ENCODE results near the gene LDLRAD4. TPM values are rescaled to one million over a fixed set of nuclear protein-coding genes. Genes with fewer than 3 reads are reported as not detected.
"Not testable (repeated sequence)": the region's sequence is repeated elsewhere in the genome, so short reads cannot be mapped to it uniquely, and the experiment has no call there.

Gene LDLRAD4
- total RNA-seq, 1 donor from 2014 or later = 20.4 TPM

GRCh38 chr18:13660510-13660909, 441.9 kb downstream of the LDLRAD4 start:
- Mint-ChIP-seq H3K9me3 (ENCODE audit: unreplicated experiment) (no peaks in the 10 kb centered on the region), H3K4me3 (ENCODE audit: unreplicated experiment) (no peak overlapping the region), H3K27ac (ENCODE audit: unreplicated experiment) (no peak overlapping the region), H3K27me3 (ENCODE audit: unreplicated experiment) (no peaks in the 10 kb centered on the region), H3K4me1 (ENCODE audit: unreplicated experiment) (peaks cover 3% of the 10 kb centered on the region), H3K36me3 (ENCODE audit: unreplicated experiment) (peaks cover 10% of the 10 kb centered on the region)
- DNase-seq (ENCODE audit: extremely low spot score, unreplicated experiment) = no peak
- TF ChIP-seq CTCF (IDR thresholded peaks at IDR 0.05) = no peak

- Mint-ChIP-seq H3K36me3 (ENCODE audit: unreplicated experiment) (peaks cover 11% of the 10 kb centered on the region), H3K27ac (ENCODE audit: unreplicated experiment) (no peak overlapping the region), H3K9me3 (ENCODE audit: unreplicated experiment) (no peaks in the 10 kb centered on the region), H3K4me3 (ENCODE audit: unreplicated experiment) (no peak overlapping the region), H3K4me1 (ENCODE audit: unreplicated experiment) (peaks cover 3% of the 10 kb centered on the region), H3K27me3 (ENCODE audit: unreplicated experiment) (no peaks in the 10 kb centered on the region)
- TF ChIP-seq CTCF (IDR thresholded peaks at IDR 0.05) = no peak
- no peak for DNase-seq (ENCODE audit: extremely low spot score, unreplicated experiment)
Measured at GRCh38 chr18:13661051-13661778, 442.7 kb downstream of the LDLRAD4 start.

- Mint-ChIP-seq H3K9me3 (ENCODE audit: unreplicated experiment) (no peaks in the 10 kb centered on the region), H3K4me1 (ENCODE audit: unreplicated experiment) (peaks cover 3% of the 10 kb centered on the region), H3K36me3 (ENCODE audit: unreplicated experiment) (peaks cover 14% of the 10 kb centered on the region), H3K4me3 (ENCODE audit: unreplicated experiment) (no peak overlapping the region), H3K27me3 (ENCODE audit: unreplicated experiment) (no peaks in the 10 kb centered on the region), H3K27ac (ENCODE audit: unreplicated experiment) (no peak overlapping the region)
- no peak for DNase-seq (ENCODE audit: extremely low spot score, unreplicated experiment)
- no peak for TF ChIP-seq CTCF (IDR thresholded peaks at IDR 0.05)
Measured at GRCh38 chr18:13661779-13662256, 443.3 kb downstream of the LDLRAD4 start.

- H3K36me3 Mint-ChIP-seq (ENCODE audit: unreplicated experiment) = peaks cover 23% of the 10 kb centered on the region
- no peaks in the 10 kb centered on the region for H3K27me3 Mint-ChIP-seq (ENCODE audit: unreplicated experiment)
- peaks cover 10% of the 10 kb centered on the region for H3K9me3 Mint-ChIP-seq (ENCODE audit: unreplicated experiment)
- peak overlapping the region; percentile 78 for H3K27ac Mint-ChIP-seq (ENCODE audit: unreplicated experiment)
- peaks cover 7% of the 10 kb centered on the region for H3K4me1 Mint-ChIP-seq (ENCODE audit: unreplicated experiment)
- no peak overlapping the region for H3K4me3 Mint-ChIP-seq (ENCODE audit: unreplicated experiment)
- TF ChIP-seq CTCF (IDR thresholded peaks at IDR 0.05) = no peak
- no peak for DNase-seq (ENCODE audit: extremely low spot score, unreplicated experiment)
Measured at GRCh38 chr18:13672657-13673056, 454.1 kb downstream of the LDLRAD4 start.

GRCh38 chr18:13676471-13676870, 457.9 kb downstream of the LDLRAD4 start:
- Mint-ChIP-seq H3K36me3 (ENCODE audit: unreplicated experiment) (peaks cover 12% of the 10 kb centered on the region), H3K27ac (ENCODE audit: unreplicated experiment) (no peak overlapping the region), H3K4me1 (ENCODE audit: unreplicated experiment) (peaks cover 10% of the 10 kb centered on the region), H3K27me3 (ENCODE audit: unreplicated experiment) (no peaks in the 10 kb centered on the region), H3K4me3 (ENCODE audit: unreplicated experiment) (no peak overlapping the region), H3K9me3 (ENCODE audit: unreplicated experiment) (peaks cover 10% of the 10 kb centered on the region)
- TF ChIP-seq CTCF (IDR thresholded peaks at IDR 0.05) = no peak
- no peak for DNase-seq (ENCODE audit: extremely low spot score, unreplicated experiment)

GRCh38 chr18:13677350-13677749, 458.8 kb downstream of the LDLRAD4 start:
- not testable (repeated sequence) for H3K27ac Mint-ChIP-seq (ENCODE audit: unreplicated experiment); H3K4me3 Mint-ChIP-seq (ENCODE audit: unreplicated experiment); H3K36me3 Mint-ChIP-seq (ENCODE audit: unreplicated experiment); DNase-seq (ENCODE audit: extremely low spot score, unreplicated experiment); H3K27me3 Mint-ChIP-seq (ENCODE audit: unreplicated experiment)
- peaks cover 10% of the 10 kb centered on the region for H3K4me1 Mint-ChIP-seq (ENCODE audit: unreplicated experiment)
- H3K9me3 Mint-ChIP-seq (ENCODE audit: unreplicated experiment) = peaks cover 10% of the 10 kb centered on the region
